ENCODE measurements around the gene SETD3.

SETD3 gene

GRCh38 chr14:99475660-99476059, 5.0 kb downstream of the SETD3 start:
- H3K36me3 ChIP-seq (ENCODE audit: insufficient read depth, low read length) = no peaks in the 10 kb centered on the region; the same call in 1 of the 2 replicates
- H3K27me3 ChIP-seq (ENCODE audit: insufficient read depth, low read length) = no peaks in the 10 kb centered on the region
- no peaks in the 10 kb centered on the region for H3K9me2 ChIP-seq (ENCODE audit: low read depth, low read length)
- H3K4me1 ChIP-seq (ENCODE audit: insufficient read depth, low read length, severe bottlenecking) = peaks cover 15% of the 10 kb centered on the region
- H2AFZ ChIP-seq (ENCODE audit: low read length) = no peak overlapping the region
- H3K9ac ChIP-seq (ENCODE audit: low read length) = no peak overlapping the region
- H3K27ac ChIP-seq (ENCODE audit: low read depth, low read length, poor library complexity, severe bottlenecking) = no peak overlapping the region
- peaks cover 6% of the 10 kb centered on the region for H4K20me1 ChIP-seq (ENCODE audit: insufficient read depth, low read length)
- peaks cover 72% of the 10 kb centered on the region for H3K79me2 ChIP-seq (ENCODE audit: insufficient read depth, low read length)
- TF ChIP-seq CTCF (IDR thresholded peaks at IDR 0.05; ENCODE audit: low read length) (no peak), EZH2 (IDR thresholded peaks at IDR 0.05; ENCODE audit: borderline replicate concordance, low read length) (no peak)
- H3K4me2 ChIP-seq (ENCODE audit: low read length) = no peak overlapping the region
- H3F3A ChIP-seq (ENCODE audit: insufficient read depth, low read length) = no peaks in the 10 kb centered on the region
- H3K4me3 ChIP-seq (ENCODE audit: low read depth, low read length, poor library complexity, severe bottlenecking) = no peak overlapping the region
- no peaks in the 10 kb centered on the region for H3K9me3 ChIP-seq (ENCODE audit: low read length)

- Histone ChIP-seq H2AFZ (ENCODE audit: low read length) (no peak overlapping the region), H3K9me3 (ENCODE audit: low read length) (no peaks in the 10 kb centered on the region), H3K27me3 (ENCODE audit: insufficient read depth, low read length) (no peaks in the 10 kb centered on the region), H3K27ac (ENCODE audit: low read depth, low read length, poor library complexity, severe bottlenecking) (no peak overlapping the region), H3K9me2 (ENCODE audit: low read depth, low read length) (no peaks in the 10 kb centered on the region), H3K4me3 (ENCODE audit: low read depth, low read length, poor library complexity, severe bottlenecking) (no peak overlapping the region), H4K20me1 (ENCODE audit: insufficient read depth, low read length) (peaks cover 6% of the 10 kb centered on the region), H3K36me3 (ENCODE audit: insufficient read depth, low read length) (no peaks in the 10 kb centered on the region; the same call in 1 of the 2 replicates), H3K9ac (ENCODE audit: low read length) (no peak overlapping the region), H3K79me2 (ENCODE audit: insufficient read depth, low read length) (peaks cover 72% of the 10 kb centered on the region), H3K4me2 (ENCODE audit: low read length) (no peak overlapping the region), H3F3A (ENCODE audit: insufficient read depth, low read length) (no peaks in the 10 kb centered on the region), H3K4me1 (ENCODE audit: insufficient read depth, low read length, severe bottlenecking) (peaks cover 15% of the 10 kb centered on the region)
- TF ChIP-seq EZH2 (IDR thresholded peaks at IDR 0.05; ENCODE audit: borderline replicate concordance, low read length) (no peak), CTCF (IDR thresholded peaks at IDR 0.05; ENCODE audit: low read length) (no peak)
These were observed 5.5 kb downstream of the SETD3 start for GRCh38 chr14:99475179-99475578.

GRCh38 chr14:99473458-99473857, 7.2 kb downstream of the SETD3 start:
- peaks cover 65% of the 10 kb centered on the region for H3K79me2 ChIP-seq (ENCODE audit: insufficient read depth, low read length)

More at GRCh38 chr14:99473458-99473857, 7.2 kb downstream of the SETD3 start:
- H4K20me1 ChIP-seq (ENCODE audit: insufficient read depth, low read length) = peaks cover 6% of the 10 kb centered on the region
- no peak for TF ChIP-seq CTCF (IDR thresholded peaks at IDR 0.05; ENCODE audit: low read length)
- TF ChIP-seq EZH2 (IDR thresholded peaks at IDR 0.05; ENCODE audit: borderline replicate concordance, low read length) = no peak
- H3K4me1 ChIP-seq (ENCODE audit: insufficient read depth, low read length, severe bottlenecking) = no peaks in the 10 kb centered on the region
- H3K4me3 ChIP-seq (ENCODE audit: low read depth, low read length, poor library complexity, severe bottlenecking) = no peak overlapping the region
- no peaks in the 10 kb centered on the region for H3F3A ChIP-seq (ENCODE audit: insufficient read depth, low read length)
- no peak overlapping the region for H3K27ac ChIP-seq (ENCODE audit: low read depth, low read length, poor library complexity, severe bottlenecking)
- H3K36me3 ChIP-seq (ENCODE audit: insufficient read depth, low read length) = no peaks in the 10 kb centered on the region; the same call in 1 of the 2 replicates
- no peak overlapping the region for H2AFZ ChIP-seq (ENCODE audit: low read length)
- H3K27me3 ChIP-seq (ENCODE audit: insufficient read depth, low read length) = no peaks in the 10 kb centered on the region
- no peaks in the 10 kb centered on the region for H3K9me3 ChIP-seq (ENCODE audit: low read length)
- H3K9ac ChIP-seq (ENCODE audit: low read length) = no peak overlapping the region
- no peaks in the 10 kb centered on the region for H3K9me2 ChIP-seq (ENCODE audit: low read depth, low read length)
- no peak overlapping the region for H3K4me2 ChIP-seq (ENCODE audit: low read length)

Measured in OCI-LY1 (cell line).